ENCODE measurements around the gene SLAMF9.

DNA sequence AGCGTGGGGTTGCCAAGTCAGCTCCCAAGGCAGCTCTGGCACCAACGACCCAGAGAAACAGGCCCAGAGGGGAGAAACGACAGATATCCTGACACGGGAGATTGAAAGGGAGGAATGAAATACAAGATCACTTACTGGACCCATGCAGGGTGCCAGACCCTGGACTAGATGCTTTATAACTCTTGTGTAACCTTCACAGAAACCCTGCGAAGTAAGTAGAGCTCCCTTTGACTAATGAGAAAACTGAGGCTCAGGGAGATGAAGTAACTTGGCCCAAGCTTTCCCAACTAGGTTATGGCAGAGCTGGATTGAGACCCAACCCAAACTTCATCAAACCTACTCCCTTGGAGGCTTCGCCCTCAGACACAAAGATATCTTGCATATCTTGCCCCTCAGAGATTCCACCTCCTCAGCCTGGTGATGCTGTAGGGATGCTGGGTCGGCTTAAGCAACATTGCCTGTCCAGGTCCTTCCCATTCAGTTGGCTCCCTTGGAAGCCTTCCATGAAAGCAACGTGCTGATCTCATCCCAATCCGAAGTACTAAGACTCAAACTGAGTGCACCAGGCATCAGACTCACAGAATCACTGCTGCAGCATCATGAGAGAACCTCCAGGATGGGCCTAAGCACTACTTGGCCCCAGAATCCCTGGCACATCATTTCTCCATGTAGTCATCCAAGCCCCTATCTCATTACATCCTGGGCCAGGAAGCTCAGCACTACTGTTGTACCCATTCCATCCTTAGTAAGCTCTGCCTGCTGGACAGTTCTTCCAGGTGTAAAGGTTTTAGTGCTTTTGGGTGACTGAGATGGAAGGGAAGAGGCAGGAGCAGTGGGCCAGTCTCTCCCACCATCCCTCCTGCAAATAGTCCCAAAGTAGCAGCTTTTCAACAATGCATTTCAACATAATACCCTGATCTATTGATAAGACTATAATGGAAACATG is 7.5 kb downstream of the SLAMF9 start:
- TF ChIP-seq, protein P1, sequence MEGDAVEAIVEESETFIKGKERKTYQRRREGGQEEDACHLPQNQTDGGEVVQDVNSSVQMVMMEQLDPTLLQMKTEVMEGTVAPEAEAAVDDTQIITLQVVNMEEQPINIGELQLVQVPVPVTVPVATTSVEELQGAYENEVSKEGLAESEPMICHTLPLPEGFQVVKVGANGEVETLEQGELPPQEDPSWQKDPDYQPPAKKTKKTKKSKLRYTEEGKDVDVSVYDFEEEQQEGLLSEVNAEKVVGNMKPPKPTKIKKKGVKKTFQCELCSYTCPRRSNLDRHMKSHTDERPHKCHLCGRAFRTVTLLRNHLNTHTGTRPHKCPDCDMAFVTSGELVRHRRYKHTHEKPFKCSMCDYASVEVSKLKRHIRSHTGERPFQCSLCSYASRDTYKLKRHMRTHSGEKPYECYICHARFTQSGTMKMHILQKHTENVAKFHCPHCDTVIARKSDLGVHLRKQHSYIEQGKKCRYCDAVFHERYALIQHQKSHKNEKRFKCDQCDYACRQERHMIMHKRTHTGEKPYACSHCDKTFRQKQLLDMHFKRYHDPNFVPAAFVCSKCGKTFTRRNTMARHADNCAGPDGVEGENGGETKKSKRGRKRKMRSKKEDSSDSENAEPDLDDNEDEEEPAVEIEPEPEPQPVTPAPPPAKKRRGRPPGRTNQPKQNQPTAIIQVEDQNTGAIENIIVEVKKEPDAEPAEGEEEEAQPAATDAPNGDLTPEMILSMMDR (IDR thresholded peaks at IDR 0.05), result no peak
- no peak for TF ChIP-seq POLR2A (IDR thresholded peaks at IDR 0.05)

All from right lobe of liver (tissue), 4 donors.